ENCODE measurements around the gene SMPD4.
"Not testable (repeated sequence)": the region's sequence is repeated elsewhere in the genome, so short reads cannot be mapped to it uniquely, and the experiment has no call there.

SMPD4 gene

DNA sequence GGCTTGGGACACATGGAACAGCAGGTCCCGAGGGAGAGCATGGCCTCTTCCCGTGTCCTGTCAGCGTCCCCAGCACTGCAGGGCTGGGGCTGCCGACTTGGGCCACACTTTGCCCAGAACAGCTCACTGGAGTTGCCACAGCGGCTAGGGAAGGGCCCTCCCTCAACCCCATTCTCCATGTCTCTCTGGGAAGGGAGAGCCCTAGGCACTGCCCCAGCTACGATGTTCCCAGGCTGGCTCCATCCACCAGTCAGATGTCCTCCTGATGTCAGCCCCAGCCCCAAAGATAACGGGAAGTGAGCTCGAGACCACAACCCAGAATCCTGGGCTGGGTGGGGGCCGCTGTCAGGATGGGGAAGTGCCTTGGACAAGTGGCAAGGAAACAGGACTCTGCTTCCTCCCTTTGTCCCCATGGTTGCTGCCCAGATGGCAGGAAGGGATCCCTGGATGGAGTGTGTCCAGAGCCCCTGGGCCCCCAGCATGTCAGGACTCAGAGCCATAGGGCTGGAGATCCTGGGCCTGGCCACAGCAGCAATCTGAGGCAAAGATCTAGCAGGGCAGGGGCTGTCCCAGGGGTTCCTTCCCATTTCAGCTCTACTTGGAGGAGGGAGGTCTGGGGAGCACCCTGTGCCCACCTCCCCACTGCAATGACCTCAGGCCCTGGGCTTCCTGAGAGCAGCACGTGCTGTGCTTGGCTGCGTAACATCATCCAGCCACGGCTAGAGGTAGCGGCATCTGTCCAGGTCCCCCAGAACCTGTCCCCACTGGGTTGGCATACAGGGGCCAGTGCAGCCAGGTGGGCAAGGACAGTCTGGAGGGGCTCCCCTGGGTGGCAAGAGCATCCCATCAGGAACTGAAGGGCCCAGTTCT, 38.8 kb downstream of the SMPD4 start:
- H3K27ac ChIP-seq; DNase-seq (ENCODE audit: low read depth, low spot score): not testable (repeated sequence)

- not testable (repeated sequence) for DNase-seq (ENCODE audit: low read depth, low spot score); H3K27ac ChIP-seq
These were observed 39.6 kb downstream of the SMPD4 start for GRCh38 chr2:130141645-130142370.

DNA sequence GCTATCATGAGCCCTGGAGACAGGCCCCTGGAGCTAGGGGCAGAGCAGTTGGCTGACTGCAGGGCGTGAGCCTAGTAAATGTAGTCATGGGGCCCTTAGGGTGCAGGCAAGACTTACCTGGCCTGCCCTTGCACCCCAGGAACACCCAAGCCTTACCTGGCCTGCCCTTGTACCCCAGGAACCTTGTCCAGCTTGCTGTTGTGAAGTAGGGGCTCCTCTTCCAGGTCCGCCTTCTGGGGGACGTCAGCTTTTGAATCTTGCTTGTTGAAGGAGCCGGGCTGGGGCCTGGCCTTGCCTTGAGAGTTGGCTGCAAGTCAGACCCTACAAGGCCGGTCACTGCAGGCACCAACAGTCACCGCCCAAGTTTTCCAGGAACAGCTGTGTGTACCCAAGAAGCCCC, 40.4 kb downstream of the SMPD4 start:
- DNase-seq (ENCODE audit: low read depth, low spot score); H3K27ac ChIP-seq: not testable (repeated sequence)

DNA sequence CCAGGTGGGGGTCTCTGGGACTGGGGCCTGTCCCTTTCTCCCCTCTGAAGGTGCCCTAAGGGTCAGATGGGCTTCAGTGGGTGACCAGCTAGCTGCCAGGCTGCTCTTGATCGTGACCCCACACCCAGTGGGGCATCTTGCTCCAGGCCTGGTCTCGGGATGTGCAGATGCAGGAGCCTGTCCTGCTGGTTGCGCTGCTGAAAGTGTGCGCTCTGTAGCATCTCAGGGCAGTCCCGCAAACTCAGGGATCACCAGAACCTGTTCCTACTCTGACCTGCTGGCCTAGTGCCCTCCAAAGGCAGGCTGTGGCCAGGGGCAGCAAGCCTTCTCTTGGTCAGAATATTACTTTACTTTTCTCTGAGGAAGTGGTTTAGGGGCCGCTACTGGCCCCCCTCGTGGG, 40.9 kb downstream of the SMPD4 start:
- DNase-seq (ENCODE audit: low read depth, low spot score); H3K27ac ChIP-seq: not testable (repeated sequence)

DNA sequence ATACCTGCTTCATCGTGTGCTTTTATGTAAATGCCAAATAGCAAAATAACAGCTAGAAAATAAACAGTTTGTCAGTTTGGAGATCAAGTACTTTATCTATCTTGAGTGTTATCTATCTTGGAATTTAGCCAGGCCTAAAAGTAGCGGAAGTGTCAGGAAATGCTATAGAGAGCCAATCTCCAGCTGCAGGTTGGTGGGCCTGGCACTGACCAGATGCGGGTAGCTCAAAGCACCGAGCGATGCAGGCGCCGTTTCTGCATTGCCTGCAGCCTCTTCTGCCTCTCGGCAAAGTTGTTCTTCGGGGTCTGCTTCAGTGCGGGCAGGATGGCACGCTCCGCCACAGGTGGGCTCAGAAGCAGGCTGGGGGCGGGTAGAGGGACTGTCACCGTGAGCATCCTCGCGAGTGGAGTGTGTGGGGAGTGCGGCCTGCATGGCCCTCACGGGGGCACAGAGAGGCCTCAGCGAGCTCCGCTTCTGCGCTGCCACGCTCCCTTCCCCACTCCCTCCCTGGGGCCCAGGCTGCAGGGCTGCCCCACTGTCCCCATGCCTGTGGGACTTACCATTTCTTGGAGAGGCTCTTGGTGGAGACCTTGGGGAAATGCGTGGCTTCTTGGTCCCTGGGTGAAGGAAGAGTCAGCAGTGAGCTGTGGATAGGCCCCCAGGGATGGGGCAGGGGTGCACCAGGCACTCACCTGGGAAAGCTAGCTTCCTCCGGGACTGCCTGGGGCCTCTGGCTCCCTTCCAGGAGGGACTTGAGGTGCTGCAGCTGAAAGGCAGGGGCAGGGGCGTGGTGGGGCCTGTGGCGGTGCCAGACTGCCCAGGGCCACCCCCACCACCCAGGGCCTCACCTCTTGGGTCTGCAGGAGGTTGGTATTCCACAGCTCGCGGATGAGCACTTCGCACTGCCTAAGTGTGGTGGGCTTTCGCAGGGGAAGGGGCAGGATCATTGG, 41.8 kb downstream of the SMPD4 start:
- H3K27ac ChIP-seq; DNase-seq (ENCODE audit: low read depth, low spot score): not testable (repeated sequence)

DNA sequence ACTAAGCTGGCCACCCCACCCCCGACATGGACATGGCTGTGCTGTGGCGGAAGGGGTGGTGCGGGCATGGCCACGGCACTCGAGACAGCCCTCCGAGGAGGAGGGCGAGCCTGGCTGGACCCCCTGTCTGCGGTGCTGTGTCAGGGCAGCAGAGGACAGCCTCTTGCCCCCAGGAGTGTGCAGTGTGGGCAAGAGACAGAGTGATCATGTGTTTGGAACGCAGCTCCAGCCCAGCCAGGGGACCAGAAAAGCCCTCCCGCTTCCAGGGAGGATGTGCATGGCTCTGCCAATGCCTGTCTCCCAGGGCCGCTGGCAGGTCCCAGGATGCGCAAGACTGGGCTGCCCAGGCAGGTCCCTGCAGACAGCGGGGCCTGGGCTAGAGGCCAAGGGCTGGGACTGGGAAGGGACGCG, 42.6 kb downstream of the SMPD4 start:
- DNase-seq (ENCODE audit: low read depth, low spot score); H3K27ac ChIP-seq: not testable (repeated sequence)

DNA sequence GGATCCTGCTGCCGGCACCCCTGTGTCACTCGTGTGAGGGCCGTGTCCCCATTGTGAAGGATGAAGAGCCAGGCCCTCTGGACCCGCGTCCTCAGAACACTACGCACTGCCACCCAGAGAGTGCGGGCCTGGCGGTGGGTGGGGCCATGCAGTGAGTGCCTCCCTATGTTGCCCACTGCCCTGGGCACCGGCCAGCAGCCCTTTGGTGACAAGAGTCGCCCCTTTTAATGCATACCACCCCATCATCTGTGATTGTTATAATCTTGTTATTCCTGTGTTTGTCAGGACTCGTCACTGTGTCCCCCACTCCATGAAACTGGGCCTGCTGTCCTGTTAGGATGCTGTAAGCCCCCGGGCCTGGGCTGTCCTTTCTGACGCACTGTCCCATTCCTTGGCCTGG, 43.1 kb downstream of the SMPD4 start:
- DNase-seq (ENCODE audit: low read depth, low spot score); H3K27ac ChIP-seq: not testable (repeated sequence)

DNA sequence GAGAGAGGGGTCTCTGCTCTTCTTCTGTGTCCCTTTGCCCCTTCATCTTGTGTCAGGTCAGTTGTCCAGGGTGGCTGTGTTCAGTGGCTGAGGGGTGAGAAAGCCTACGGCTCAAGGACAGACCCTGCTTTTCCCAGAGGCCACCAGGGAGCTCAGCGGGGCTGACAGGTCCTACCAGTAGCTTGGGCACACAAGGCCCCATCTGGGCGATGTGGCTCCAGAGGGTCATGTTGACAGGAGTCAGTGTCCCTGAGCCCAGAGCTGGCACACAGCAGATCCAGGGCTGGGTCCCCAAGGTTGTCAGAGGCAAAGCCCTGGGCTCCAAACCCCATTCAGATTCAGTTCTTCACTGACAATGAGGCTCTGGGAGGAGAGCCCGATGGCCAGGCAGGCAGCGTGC, 44.3 kb downstream of the SMPD4 start:
- H3K27ac ChIP-seq; DNase-seq (ENCODE audit: low read depth, low spot score): not testable (repeated sequence)

GRCh38 chr2:130136546-130136945, 44.9 kb downstream of the SMPD4 start:
- DNase-seq (ENCODE audit: low read depth, low spot score); H3K27ac ChIP-seq: not testable (repeated sequence)

DNA sequence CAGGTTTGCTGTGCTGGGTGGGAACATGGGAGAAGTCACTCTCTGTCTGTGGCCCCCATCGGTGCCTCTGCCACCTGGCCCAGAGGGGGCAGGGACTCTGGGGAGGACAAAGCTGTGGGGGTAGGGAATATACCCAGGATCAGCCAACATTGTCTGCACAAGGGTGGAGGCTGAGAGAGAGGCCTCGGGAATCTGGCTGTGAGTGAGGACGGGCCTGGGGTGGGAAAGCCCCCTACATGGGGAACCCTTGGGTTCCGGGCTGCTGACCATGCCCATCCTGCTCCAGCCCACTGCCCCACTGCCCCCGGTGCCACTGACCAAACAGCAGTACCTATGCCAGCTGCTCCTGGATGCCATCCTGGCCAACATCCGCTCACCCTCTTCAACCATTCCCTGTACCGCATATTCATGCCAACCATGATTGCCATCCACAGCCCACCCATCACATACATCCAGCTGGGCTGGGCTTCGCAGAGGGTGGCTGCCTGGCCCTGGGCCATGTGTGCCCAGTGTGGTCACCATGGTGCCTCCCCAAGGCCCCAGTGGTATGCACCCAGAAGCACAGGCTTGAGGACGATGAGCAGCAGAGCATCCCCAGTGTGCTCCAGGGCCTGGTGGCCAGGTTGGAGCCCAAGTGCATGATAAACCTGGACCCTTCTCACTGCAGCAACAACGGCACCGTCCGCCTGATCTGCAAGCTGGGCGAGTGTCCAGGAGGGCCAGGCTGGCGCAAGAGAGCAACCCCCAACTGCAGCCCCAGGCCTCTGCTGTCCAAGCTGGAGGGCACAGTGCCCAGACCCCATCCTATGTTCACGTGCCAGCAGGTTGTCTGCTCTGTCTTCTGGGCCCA, 45.5 kb downstream of the SMPD4 start:
- no peak overlapping the region for H3K27ac ChIP-seq
- DNase-seq (ENCODE audit: low read depth, low spot score) = no peak

DNA sequence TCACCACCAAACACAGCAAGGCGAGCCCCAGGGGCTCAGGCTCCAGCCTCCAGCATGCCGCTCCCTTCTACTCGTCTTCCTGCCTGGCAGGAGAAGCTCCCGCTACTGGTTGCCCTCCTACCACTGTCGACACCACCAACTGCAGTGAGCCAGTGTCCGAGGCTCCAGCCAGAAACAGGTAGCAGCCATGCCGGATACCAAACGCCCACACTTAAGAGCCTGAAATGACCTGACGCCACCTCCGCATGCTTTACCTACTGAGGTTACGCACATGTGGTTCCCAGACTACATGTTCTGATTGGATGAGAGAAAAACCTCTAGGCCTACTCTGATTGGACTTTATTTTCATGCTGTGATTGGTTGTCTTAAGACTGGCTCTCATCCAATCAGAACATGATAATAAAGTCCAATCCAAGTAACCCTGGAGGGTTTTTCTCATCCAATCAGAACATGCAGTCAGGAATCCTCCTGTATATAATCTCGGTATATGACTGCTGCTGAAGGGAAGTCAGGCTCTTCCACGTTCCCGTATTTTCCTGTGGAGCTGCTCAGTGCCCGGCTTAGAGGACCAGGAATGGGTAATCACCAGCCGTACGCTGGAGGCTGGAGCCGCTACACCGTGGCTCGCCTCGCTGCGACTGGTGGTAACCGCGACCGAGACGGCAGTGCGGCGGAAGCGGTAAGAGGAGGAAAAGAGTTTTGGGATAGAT, 52.1 kb downstream of the SMPD4 start, which contains the start of gene POTEF:
Gene POTEF (minus strand): TSS at position 103 of the 710 bp plus-strand sequence. CDS start 8,707 bp downstream, outside the sequence.
- H3K27ac ChIP-seq = not testable (repeated sequence)

GRCh38 chr2:130128464-130128863, 52.9 kb downstream of the SMPD4 start:
- H3K27ac ChIP-seq; DNase-seq (ENCODE audit: low read depth, low spot score): not testable (repeated sequence)

More for the DNA sequence above, 52.1 kb downstream of the SMPD4 start, which contains the start of gene POTEF:
- DNase-seq (ENCODE audit: low read depth, low spot score) = not testable (repeated sequence)

DNA sequence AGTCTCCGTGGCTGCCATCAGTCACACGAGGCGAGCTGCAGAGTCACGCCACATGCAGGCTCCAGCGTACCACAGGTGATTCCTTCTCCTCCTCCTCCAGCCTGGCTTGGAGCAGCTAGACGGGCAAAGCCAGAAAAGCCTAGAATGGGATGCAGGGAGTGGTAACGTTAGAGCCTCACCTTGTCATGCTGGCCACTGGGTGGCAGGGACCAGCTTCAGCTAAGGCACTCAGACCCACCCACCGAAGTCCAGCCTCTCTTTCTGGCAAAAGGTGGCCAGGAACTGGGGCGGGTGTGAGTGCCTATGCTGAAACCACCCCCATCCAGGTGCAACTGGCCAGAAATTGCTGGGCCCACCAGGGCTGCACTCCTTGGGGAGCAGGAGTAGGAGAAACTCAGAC, 53.7 kb downstream of the SMPD4 start:
- not testable (repeated sequence) for H3K27ac ChIP-seq; DNase-seq (ENCODE audit: low read depth, low spot score)

GRCh38 chr2:130120924-130121323, 60.5 kb downstream of the SMPD4 start:
- not testable (repeated sequence) for H3K27ac ChIP-seq; DNase-seq (ENCODE audit: low read depth, low spot score)

- DNase-seq (ENCODE audit: low read depth, low spot score); H3K27ac ChIP-seq: not testable (repeated sequence)
These were observed 78.6 kb downstream of the SMPD4 start for GRCh38 chr2:130102597-130103363.
